ENCODE data around the gene SESTD1.
"Not testable (repeated sequence)": the region's sequence is repeated elsewhere in the genome, so short reads cannot be mapped to it uniquely, and the experiment has no call there.

The SESTD1 gene

DNA sequence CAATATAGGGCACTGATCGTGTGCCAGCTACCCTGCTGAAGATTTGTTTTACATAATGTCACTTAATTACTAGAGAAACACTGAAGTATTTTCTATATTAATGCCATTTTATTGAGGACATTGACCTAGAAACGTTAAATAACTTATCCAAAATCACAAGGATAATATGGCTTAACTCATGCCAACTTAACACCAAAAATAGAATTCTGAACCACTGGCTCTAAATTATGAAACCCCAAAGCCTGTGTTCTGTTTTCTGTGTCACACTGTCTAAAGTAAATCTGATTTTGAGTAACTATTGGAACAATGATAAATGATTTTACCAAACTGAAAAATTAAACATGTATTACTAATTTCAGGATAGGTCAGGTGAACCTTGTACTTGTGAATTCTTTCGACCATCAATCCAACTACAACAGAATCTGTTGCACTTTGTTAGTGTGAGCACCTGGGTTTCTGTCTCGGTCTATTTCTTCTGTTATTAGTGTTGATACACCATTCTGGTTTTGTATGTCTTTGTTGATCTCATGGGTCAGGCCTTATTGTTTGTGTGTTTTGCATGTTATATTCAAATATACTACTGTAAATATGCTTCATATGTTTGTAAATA is 166.4 kb downstream of the SESTD1 start:
- no peak for DNase-seq

DNA sequence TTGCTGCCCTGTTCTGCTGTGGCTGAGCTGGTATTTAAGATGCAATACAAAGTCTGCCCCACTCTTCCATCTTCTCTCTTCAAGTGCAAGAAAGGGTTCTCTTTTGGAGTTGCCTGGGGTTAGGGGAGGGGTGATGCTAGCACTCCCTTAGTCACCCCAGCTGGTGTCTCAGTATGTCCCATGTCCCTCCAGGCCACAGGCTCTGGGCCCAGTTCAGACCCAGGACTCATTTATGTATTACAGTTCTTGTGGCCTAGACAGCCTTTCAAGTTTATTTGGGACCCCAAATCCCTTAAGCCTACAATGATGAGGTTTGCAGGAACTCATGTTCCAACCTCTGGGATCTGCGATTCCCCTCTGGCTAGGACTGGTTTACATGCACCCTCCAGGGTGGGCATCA is 167.5 kb downstream of the SESTD1 start:
- DNase-seq: no peak

DNA sequence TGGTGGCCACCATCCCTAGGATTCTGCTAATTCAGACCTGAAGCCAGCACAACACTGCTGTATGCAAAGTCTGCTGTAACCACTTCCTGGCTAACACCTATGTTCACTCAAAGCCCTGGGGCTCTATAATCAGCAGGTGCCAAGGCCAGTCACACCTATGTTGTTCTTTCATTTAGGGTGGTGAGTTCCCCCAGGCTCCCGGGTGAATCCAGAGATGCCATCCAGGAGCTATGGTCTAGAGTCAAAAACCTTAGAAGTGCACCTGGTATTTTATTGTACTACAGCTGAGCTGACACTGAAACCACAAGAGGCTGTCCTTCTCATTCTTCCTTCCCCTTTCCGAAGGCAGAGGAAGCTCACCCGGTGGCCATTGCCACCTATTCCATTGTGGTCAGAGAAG is 168.5 kb downstream of the SESTD1 start:
- DNase-seq: no peak

DNA sequence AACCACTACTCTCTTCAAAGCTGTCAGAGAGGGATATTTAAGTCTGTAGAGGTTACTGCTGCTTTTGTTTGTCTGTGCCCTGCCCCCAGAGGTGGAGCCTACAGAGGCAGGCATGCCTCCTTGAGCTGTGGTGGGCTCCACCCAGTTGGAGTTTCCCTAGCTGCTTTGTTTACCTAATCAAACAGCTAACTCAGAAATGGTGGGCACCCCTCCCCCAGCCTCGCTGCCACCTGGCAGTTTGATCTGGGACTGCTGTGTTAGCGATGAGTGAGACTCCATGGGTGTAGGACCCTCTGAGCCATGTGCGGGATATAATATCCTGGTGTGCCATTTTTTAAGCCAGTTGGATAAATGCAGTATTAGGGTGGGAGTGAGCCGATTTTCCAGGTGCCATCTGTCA is 171.7 kb downstream of the SESTD1 start:
- DNase-seq: not testable (repeated sequence)

DNA sequence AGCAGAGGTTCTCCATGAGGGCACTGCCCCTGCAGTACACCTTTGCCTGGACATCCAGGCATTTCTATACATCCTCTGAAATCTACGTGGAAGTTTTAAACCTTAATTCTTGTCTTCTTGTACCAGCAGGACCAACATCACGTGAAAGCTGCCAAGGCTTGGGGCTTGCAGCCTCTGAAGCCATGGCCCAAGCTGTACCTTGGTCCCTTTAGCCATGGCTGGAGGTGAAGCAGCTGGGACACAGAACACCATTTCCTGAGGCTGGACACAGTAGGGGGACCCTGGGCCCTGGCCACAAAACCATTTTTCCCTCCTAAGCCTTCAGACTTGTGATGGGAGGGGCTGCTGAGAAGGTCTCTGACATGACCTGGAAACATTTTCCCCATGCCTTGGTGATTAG is 181.9 kb downstream of the SESTD1 start:
- DNase-seq: no peak

DNA sequence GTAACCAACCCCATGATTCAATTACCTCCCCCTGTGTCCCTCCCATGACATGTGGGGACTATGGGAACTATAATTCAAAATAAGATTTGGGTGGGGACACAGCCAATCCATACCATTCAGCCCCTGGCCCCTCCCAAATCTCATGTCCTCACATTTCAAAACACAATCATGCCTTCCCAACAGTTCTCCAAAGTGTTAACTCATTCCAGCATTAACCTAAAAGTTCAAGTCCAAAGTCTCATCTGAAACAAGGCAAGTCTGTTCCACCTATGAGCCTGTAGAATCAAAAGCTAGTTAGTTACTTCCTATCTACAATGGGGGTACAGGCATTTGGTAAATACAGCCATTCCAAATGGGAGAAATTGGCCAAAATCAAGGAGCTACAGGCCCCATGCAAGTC is 182.7 kb downstream of the SESTD1 start:
- DNase-seq: no peak

DNA sequence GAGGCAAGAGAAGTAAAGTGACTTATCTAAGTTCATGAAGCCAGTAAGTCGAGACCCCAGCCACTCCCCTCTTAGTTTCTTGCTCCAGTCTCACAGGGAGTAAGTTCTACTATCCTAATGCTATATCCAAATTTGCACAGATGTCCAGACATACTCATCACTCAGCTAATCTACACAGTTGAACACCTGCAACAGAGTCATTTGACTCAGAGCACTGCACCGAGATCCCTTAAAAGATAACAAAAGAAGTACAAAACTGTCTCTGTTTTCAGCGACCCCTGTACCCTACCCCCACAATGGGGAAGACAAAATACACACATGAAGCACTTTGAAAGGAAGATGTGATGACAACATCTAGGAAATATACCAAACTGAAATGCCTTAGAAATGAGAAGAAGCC is 192.1 kb downstream of the SESTD1 start:
- no peak for DNase-seq

DNA sequence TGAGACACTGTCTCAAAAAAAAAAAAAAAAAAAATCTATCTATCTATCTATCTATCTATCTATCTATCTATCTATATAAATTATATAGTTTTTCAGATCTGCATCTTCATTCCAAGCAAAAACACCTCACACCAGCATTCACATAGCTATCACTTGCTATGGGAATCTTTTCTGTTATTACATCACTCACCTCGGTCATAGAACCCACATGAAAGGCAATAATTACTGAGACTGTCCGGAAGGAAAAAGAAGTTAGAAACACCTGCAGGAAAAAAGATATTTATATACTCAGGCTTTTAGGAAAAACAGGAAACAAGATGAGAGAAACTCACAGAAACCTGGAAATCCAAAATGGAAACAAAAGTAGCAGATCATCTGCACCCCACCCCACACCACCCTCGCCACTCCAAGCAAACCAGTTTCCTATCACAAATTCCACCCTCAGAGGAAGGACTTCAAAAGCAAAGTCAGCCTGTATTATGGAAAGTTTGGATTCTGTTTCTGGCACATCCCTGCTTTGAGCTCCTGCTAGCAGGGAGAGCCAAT is 192.7 kb downstream of the SESTD1 start:
- no peak for DNase-seq

DNA sequence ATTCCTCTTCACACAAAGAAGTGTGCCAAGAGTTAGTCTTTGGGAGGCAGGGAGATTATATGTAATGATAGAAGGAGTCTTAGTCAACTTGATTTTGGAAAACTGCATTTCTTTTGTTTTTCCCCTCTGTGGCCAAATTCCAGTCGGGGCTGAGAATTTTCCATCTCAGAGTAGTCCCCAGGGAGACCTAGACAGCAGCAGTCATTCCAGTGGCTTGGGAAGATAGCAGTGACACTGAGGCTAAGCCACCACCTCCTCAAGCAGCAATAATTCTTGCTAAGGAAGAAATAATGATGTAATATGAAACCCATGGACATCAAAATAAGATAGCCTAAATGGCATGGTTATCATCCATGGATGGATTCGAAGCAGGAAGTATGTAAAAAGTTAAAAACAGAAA is 193.7 kb downstream of the SESTD1 start:
- DNase-seq: no peak

DNA sequence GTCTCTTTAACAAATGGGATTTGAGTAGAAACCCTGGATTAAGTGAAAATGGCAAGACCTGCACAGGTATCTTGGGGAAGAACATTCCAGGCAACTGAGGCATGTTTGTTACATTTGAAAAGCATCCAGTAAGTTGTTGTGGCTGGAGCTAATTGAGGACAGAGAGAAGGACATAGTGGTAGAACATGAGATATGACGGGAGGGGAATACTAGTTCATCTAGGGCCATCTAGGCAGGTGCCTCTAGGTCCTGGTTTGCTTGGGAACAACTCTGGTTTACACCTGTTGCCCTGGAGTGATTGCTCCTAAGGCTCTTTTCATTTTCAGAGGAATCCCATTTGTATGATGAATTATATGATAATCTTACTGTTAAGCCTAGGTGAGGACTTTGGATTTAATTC is 194.9 kb downstream of the SESTD1 start:
- no peak for DNase-seq

DNA sequence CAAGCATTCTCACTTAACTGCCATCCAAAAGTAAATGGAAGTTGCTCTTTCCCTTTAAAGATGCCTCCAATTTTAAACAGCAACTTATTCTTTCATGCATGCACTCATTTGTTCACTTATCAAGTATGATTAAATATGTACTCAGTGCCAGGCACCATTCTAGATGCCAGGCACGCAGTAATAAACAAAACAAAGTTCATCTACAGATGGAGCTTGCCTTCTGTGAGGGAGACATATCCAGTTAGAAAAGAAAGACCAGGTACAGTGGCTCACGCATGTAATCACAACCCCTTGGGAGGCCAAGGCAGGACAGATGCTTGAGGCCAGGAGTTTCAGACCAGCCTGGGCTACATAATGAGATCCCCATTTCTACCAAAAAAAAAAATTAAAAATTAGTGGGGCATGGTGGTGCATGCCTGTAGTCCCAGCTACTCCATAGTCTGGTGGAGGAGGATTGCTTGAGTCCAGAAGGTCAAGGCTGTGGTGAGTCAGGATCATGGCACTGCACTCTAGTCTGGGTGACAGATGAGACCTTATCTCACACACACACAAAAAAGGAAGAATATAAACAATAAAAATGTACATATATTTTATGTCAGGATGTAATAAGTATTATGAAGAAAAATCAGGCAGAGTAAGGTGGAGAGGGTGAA is 195.5 kb downstream of the SESTD1 start:
- DNase-seq: no peak

DNA sequence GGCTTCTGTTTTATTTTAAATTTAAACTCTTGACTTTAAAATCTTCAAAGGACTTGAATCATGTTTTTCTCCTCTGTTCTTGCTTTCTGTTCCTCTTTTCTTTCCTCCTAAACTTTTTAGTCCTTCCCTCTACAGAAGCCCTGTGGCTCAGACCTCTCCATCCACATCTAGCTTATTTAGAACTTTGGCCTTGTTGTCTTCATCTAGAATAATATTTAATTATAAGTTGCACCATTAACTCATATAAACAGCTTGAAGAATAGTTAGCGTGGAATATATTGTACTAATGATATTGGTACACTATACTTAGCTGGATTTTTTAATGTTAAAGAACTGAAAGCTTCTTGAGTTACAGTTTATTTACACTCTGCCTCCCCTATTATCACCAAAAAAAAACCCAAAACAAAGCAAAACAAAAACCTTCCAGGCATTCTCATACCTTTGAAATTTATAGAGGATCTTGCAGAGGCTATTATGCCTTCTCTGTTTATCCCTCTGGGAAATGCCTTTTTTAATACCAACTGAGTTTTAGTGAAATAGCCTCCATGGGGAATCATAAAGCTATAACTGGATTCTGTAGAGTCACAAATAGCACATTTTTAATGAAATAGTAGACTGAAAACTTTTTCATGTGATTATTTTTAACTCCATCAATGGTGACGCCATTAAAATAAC is 205.5 kb downstream of the SESTD1 start:
- no peak for DNase-seq

DNA sequence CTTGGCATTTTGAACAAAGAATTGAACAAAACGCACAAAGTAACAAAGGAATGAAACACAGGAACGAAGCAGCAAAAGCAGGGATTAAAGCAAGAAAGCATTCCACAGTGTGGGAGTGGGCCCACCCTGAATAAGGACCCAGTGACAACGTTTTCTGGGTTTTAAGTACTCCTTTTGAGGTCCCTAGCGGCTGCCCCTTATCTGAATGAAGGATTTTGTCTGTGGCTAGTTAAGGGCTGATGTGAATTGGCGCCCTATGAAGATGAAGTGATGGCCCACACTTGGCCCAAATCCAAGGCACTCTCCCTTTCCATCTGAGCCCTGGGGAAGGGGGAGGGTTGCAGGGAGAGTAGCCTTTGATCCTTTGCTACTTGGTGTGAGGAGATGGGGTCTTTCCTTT is 206.9 kb downstream of the SESTD1 start:
- no peak for DNase-seq

DNA sequence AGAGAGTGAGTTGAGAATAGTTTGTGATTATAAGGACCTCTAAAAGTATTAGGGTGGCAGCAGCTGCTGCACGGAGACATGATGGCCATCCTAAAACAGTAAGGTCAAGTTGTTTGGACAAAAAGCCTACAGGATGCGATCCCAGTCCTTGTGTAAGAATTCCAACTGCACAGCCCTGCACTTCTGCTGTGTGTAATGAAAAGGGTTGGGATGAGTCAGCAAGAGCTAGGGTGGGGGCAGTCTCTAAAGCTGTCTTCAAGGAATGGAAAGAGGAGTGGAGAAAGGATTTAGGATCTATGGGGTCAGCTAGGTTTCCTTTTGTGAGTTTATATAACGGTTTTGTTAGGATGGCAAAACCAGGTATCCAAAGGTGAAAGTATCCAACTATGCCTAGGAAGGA is 211.1 kb downstream of the SESTD1 start:
- not testable (repeated sequence) for DNase-seq

Data from activated CD8-positive, alpha-beta memory T cell treated with anti-CD3 and anti-CD28 coated beads, Interleukin-2, amount 50 U/mL, for 48 hours (primary cell).